ENCODE results near the gene COLEC12. TPM values are rescaled to one million over a fixed set of nuclear protein-coding genes. Genes with fewer than 3 reads are reported as not detected.

The COLEC12 gene
- total RNA-seq, 1 experiment from 2014 or later, result 0.03 TPM

GRCh38 chr18:470661-471501, 29.6 kb downstream of the COLEC12 start:
- no TSS peak for BruUV-seq (replicated peaks)
- ChIA-PET POLR2A (no interaction called here), CTCF (interaction anchor here (0.7 kb wide), 1 partner anchor 180 kb away, joined by 4 read pairs; no protein-coding TSS in a partner anchor)
- intact Hi-C loops (cut with micrococcal nuclease; ENCODE audit: unreplicated experiment) (no loop called here), in situ Hi-C loops (cut with HindIII; ENCODE audit: low pct_unique_long_range_greater_than_20kb, low sequenced_read_pairs) (no loop called here)
- H3K4me1 ChIP-seq (ENCODE audit: control insufficient read depth, insufficient read depth, low read length), result peaks cover 7% of the 10 kb centered on the region
- no peak for TF ChIP-seq POLR2AphosphoS5 (IDR thresholded peaks at IDR 0.05; ENCODE audit: low read depth, low read length)
- no peaks in the 10 kb centered on the region for H3K9me3 ChIP-seq (ENCODE audit: control insufficient read depth, insufficient read depth, low read depth, low read length)
- no peak overlapping the region for H3K4me3 ChIP-seq (ENCODE audit: low read depth in 2 of 2, low read length in 2 of 2)
- H3K36me3 ChIP-seq (ENCODE audit: control insufficient read depth, insufficient read depth, low read length), result no peaks in the 10 kb centered on the region
- H3K27me3 ChIP-seq (ENCODE audit: control insufficient read depth, insufficient read depth, low read length), result no peaks in the 10 kb centered on the region
- H3K27ac ChIP-seq (ENCODE audit: low read length), result no peak overlapping the region
- DNase-seq (ENCODE audit: low read depth, low spot score) (no peak), ATAC-seq (no peak)

DNA sequence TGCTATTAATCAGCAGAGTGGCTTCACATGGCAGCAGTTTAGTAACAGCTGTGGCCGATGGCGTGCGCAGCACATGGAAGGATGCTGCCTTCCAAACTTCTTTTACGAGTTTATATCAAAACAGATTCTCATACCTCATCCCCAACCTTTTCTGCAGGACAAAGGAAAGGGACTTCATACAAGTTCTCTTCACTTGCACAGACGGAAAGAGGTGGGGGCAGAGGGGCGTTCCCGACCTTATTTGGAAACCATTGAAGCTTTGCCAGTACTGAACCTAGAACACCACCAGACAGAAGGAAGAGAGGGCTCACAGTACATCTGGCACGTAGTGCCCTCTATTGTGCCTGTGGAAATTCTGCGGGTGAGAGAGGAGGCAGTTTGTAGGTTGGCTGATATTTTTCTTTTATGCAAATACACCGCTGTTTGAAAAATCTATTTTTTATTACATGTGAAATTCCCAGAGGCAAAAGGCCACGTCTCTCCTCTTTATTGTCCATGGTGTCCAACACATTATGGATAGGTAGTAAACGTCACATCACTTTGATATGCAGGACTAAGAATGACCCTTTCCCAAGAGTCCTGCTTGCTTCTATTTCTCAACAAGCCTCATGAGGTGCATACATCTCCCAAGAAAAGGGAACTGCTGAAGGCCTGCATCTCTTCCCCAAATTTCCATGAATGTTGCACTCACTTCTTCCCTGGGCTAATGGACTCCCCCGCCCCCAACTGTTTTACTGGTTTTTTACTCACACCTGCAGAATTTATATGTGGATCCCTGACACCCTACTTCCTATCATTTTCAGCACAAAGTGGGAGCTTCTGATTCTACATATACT, 31.3 kb downstream of the COLEC12 start:
- no peak for DNase-seq (ENCODE audit: low read depth, low spot score)
- in situ Hi-C loops (cut with HindIII; ENCODE audit: low pct_unique_long_range_greater_than_20kb, low sequenced_read_pairs) (no loop called here), intact Hi-C loops (cut with micrococcal nuclease; ENCODE audit: unreplicated experiment) (no loop called here)
- no TSS peak for BruUV-seq (replicated peaks)
- no peaks in the 10 kb centered on the region for H3K9me3 ChIP-seq (ENCODE audit: control insufficient read depth, insufficient read depth, low read depth, low read length)
- ChIA-PET CTCF (no interaction called here), POLR2A (no interaction called here)
- H3K4me3 ChIP-seq (ENCODE audit: low read depth in 2 of 2, low read length in 2 of 2), result no peak overlapping the region
- H3K27ac ChIP-seq (ENCODE audit: low read length), result no peak overlapping the region
- H3K4me1 ChIP-seq (ENCODE audit: control insufficient read depth, insufficient read depth, low read length), result no peaks in the 10 kb centered on the region
- TF ChIP-seq, protein P1, sequence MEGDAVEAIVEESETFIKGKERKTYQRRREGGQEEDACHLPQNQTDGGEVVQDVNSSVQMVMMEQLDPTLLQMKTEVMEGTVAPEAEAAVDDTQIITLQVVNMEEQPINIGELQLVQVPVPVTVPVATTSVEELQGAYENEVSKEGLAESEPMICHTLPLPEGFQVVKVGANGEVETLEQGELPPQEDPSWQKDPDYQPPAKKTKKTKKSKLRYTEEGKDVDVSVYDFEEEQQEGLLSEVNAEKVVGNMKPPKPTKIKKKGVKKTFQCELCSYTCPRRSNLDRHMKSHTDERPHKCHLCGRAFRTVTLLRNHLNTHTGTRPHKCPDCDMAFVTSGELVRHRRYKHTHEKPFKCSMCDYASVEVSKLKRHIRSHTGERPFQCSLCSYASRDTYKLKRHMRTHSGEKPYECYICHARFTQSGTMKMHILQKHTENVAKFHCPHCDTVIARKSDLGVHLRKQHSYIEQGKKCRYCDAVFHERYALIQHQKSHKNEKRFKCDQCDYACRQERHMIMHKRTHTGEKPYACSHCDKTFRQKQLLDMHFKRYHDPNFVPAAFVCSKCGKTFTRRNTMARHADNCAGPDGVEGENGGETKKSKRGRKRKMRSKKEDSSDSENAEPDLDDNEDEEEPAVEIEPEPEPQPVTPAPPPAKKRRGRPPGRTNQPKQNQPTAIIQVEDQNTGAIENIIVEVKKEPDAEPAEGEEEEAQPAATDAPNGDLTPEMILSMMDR (IDR thresholded peaks at IDR 0.05), result peak; percentile 24; the same call in 1 of the 2 replicates
- TF ChIP-seq POLR2AphosphoS5 (IDR thresholded peaks at IDR 0.05; ENCODE audit: low read depth, low read length) (no peak), SIN3A (IDR thresholded peaks at IDR 0.05; ENCODE audit: borderline replicate concordance, insufficient read depth, low read depth, low read length) (no peak)
- no peaks in the 10 kb centered on the region for H3K36me3 ChIP-seq (ENCODE audit: control insufficient read depth, insufficient read depth, low read length)
- no peaks in the 10 kb centered on the region for H3K27me3 ChIP-seq (ENCODE audit: control insufficient read depth, insufficient read depth, low read length)
- no peak for ATAC-seq

DNA sequence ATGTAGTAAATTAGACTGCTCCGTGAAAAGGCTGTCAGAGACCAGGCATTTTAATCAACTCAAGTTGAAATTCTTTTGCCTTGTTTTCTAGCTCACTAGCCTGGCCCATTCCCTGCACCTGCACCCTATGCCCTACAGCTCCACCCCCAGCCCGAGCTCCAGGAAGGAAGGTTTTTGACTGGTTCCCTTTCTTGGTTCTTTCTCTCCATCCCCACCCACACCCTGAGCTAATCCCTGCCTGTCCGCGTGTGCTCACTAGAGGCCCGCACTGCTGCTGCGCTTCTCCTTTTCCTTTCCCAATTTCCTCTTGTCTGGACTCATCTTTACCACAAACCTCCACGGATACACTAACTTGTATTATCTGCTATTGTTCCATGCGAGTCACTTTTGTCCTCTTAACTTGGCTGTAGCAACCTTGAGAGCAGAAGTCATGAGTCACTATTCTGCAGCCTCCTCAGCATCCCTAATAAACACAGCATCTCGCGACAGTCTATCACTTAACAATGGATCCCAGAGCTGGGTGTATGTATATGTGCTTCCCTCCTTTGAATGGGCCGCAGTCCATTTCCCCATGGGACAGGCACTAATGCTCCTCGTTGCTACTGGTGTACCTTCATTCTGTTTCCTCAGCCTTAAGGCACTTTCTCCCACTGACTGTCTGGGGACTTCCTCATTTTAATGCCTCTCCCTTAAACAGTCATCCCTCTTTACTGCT, 36.5 kb downstream of the COLEC12 start:
- POLR2A ChIA-PET, result no interaction called here
- intact Hi-C loops (cut with micrococcal nuclease; ENCODE audit: unreplicated experiment), result no loop called here
- ATAC-seq (no peak), DNase-seq (ENCODE audit: low read depth, low spot score) (no peak)
- H3K4me1 ChIP-seq (ENCODE audit: control insufficient read depth, insufficient read depth, low read length), result no peaks in the 10 kb centered on the region
- CTCF ChIA-PET, result no interaction called here
- H3K27ac ChIP-seq (ENCODE audit: low read length), result no peak overlapping the region
- no peaks in the 10 kb centered on the region for H3K36me3 ChIP-seq (ENCODE audit: control insufficient read depth, insufficient read depth, low read length)
- TF ChIP-seq REST (IDR thresholded peaks at IDR 0.05; ENCODE audit: insufficient read depth in 1 of 2, low read depth in 2 of 2, low read length in 1 of 2) (no peak), SIN3A (IDR thresholded peaks at IDR 0.05; ENCODE audit: borderline replicate concordance, insufficient read depth, low read depth, low read length) (no peak), POLR2AphosphoS5 (IDR thresholded peaks at IDR 0.05; ENCODE audit: low read depth, low read length) (no peak), TCF7L2 (IDR thresholded peaks at IDR 0.05; ENCODE audit: low read depth, low read length) (no peak)
- TF ChIP-seq, protein P1 (IDR thresholded peaks at IDR 0.05), result no peak
- BruUV-seq (replicated peaks), result no TSS peak
- H3K9me3 ChIP-seq (ENCODE audit: control insufficient read depth, insufficient read depth, low read depth, low read length), result no peaks in the 10 kb centered on the region
- H3K4me3 ChIP-seq (ENCODE audit: low read depth in 2 of 2, low read length in 2 of 2), result no peak overlapping the region
- no peaks in the 10 kb centered on the region for H3K27me3 ChIP-seq (ENCODE audit: control insufficient read depth, insufficient read depth, low read length)
- in situ Hi-C loops (cut with HindIII; ENCODE audit: low pct_unique_long_range_greater_than_20kb, low sequenced_read_pairs), result no loop called here

Measured in Panc1 (cell line).